ENCODE measurements around the gene IRX3.

- TF ChIP-seq REST (IDR thresholded peaks at IDR 0.05; ENCODE audit: unreplicated experiment): no peak
- TF ChIP-seq POLR2AphosphoS5 (IDR thresholded peaks at IDR 0.05; ENCODE audit: low read depth): no peak
- TF ChIP-seq EZH2 (IDR thresholded peaks at IDR 0.05; ENCODE audit: low read depth, unreplicated experiment): peak; percentile 87
- TF ChIP-seq CTCF (conservative IDR thresholded peaks at IDR 0.05; ENCODE audit: low read depth in 2 of 2): no peak
- peak; percentile 46 for TF ChIP-seq EZH2phosphoT487 (IDR thresholded peaks at IDR 0.05; ENCODE audit: unreplicated experiment)
- no peak for TF ChIP-seq CREB1 (CRISPR knock-in tag; IDR thresholded peaks at IDR 0.05; ENCODE audit: low read depth)
- no peak for TF ChIP-seq ZNF114 (CRISPR knock-in tag; IDR thresholded peaks at IDR 0.05)
- no peak for TF ChIP-seq JUNB (IDR thresholded peaks at IDR 0.05; ENCODE audit: unreplicated experiment)
- TF ChIP-seq STAT1 (IDR thresholded peaks at IDR 0.05; ENCODE audit: unreplicated experiment): no peak
- no peak for TF ChIP-seq NANOG (IDR thresholded peaks at IDR 0.05; ENCODE audit: borderline replicate concordance)
- no peak for TF ChIP-seq ZNF462 (CRISPR knock-in tag; IDR thresholded peaks at IDR 0.05)
- TF ChIP-seq ZNF331 (CRISPR knock-in tag; IDR thresholded peaks at IDR 0.05; ENCODE audit: low read depth): no peak
- TF ChIP-seq ETS1 (IDR thresholded peaks at IDR 0.05): no peak
Measured at GRCh38 chr16:54288835-54289241, 2.3 kb upstream of the IRX3 start.

All from GM23338 (cell line).